NCI-H146 treated with DMSO at 0.1 percent for 48 hours (cell line): ENCODE data around the gene HVCN1.
A peak's percentile ranks its signal among the peaks of the same experiment; 100 is the strongest.
"Not testable (repeated sequence)": the region's sequence is repeated elsewhere in the genome, so short reads cannot be mapped to it uniquely, and the experiment has no call there.

Source experiments
- DNase-seq: peaks from one replicate; lab custom pipeline; 2025; ENCODE audit not compliant: unreplicated experiment; lab: John Stamatoyannopoulos, UW

Gene HVCN1, protein sequence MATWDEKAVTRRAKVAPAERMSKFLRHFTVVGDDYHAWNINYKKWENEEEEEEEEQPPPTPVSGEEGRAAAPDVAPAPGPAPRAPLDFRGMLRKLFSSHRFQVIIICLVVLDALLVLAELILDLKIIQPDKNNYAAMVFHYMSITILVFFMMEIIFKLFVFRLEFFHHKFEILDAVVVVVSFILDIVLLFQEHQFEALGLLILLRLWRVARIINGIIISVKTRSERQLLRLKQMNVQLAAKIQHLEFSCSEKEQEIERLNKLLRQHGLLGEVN

DNA sequence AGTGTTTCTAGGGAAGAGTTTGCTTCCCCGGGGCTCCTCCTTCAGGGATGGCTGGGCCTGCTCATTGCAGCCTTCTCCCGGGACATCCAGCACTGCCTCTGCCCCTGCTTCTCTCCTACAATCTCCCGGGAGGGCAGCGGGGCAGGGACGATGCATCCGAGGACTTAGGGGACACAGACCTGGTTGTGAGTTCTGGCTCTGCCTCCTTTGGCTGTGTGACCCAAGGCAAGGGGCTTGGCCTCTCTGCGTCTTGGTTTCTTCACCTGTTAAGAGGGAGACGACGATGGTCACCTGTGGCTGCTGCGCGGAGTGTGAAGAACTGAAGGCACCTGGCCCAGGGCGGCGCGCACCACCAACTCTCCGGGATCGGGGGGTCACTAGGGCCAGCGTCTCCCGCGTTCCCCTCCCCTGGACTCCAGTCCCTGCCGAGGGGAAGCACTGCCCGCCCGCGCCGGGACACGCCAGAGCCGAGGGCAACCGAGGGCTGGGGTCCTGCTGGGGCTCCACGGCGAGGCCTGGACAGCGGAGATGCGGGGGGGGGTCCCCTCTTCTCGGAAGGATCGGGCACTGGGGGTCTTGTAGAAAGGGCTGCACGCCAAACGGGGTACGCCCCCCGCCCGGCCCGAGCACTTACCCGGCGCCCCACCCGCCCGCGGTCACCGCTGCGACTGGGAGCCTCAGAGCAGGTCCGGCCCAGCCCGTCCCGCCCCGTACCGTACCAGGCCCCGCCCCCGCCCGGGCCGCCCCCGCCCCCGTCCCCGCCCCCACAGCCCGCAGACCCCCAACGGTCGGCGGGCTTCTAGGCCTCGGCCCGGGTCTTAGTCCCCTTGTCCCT lies at the start of gene HVCN1:
Gene HVCN1 (minus strand): TSS at position 670 of the 835 bp plus-strand sequence. CDS start 5,870 bp downstream, outside the sequence.
- no peak for DNase-seq

DNA sequence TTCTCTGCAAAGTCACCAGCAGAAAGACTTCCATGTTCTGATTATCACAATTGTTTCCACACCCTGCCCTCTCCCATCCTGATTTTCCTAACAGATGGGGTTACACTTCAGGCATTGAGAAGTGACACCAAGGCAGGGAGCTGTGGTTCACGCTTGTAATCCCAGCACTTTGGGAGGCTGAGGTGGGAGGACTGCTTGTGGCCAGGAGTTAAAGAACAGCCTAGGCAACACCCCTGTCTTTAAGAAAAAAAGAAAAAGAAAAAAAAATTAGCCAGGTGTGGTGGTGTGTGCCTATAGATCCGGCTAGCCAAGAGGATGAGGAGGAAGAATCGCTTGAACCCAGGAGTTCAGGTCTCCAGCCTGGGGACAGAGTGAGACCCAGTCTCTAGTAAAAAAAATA lies 48.6 kb upstream of the HVCN1 start:
- no peak for DNase-seq

DNA sequence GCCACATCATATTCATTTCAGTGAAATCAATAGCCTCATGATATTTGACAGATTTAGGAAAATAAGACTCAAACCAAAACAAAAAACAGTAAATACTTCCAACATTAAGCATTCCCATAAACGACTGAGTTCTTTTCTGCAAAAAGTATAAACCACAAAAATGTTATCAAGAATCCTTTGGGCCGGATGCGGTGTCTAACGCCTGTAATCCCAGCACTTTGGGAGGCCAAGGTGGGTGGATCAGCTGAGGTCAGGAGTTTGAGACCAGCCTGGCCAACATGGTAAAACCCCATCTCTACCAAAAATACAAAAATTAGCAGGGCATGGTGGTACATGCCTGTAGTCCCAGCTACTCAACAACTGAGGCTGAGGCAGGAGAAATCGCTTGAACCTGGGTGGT lies 48.1 kb upstream of the HVCN1 start:
- not testable (repeated sequence) for DNase-seq

DNA sequence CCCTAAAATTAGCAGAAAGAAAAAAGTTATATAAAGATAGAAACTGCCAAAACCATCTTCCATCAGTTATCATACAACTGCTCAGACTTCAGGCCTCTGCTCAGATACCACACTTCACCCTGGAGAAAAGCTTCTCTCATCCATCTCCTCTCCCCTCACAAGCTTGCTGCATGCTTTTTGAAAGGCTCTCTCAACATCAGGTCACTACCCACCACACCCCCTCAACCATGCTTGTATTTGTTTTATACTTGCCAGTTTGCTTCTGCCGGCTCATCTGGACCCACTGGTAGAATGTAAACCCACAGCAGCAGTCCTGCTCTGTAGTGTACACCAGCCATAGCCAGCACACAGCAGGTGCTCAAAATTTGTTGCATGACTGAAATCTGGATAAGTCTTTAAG lies 45.0 kb upstream of the HVCN1 start:
- DNase-seq, result no peak

DNA sequence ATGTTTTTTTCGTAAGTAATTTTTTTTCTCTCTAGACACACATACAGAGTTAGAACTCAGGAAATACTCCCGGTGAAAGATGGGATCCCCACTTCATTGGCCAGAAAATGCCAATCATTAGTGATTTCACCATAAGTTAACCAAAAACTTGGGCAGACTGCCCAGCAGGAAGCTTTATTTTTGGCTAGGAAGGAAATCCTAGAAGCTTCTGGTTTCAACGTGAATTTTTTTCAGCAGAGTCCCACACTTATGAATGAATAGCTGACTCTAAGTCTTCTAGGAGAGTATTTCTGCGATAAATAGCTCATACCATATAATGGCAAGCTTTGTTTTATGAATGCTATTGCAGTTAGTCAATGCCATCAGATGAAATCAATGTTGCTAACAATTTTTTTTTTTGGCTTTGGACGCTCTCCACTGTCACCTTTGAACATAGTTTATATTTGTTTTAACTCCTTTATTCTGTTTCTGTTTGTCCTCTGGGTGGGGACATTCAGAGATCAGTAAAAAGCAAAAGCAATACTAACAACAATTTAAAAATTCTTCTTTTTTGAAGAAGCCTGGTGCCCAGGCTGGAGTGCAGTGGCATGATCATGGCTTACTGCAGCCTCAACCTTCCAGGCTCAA lies 44.3 kb upstream of the HVCN1 start:
- DNase-seq, result no peak

DNA sequence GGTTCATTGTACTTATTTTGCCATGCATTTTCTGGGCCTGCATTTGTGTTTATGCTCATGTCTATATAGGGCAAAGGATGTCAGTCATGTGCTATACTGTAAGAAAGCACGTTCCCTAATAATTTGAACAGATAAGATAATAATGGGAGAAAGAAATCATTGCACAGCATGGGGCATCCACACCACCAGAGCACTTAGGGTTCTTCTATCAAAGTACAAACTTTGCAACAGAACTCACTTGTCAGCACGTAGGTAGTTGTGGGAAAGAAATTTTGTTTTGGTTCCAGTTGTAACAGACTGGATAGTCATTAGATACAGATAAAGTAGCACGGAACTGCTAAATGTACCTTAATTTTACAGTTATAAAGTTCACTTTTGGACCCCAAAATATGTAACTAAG lies 43.7 kb upstream of the HVCN1 start:
- no peak for DNase-seq

DNA sequence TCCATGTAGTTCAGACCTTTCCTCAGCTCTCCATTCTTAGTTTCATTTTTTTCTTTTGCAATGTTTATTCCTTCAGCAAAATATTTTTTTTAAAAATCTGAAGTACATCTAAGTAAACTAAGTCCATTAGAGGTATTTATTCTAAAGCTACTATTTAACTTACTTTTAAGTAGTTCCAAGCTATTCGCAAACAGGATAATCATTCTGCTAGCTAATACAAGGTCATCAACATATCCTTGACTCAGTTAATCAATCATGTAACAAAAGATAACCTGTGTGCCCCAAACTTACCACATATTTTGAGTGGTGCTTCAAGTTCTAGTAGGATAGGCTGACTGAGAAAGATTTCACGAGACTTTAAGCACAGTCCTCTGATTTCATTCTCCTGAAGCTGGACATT lies 42.6 kb upstream of the HVCN1 start:
- DNase-seq, result no peak

DNA sequence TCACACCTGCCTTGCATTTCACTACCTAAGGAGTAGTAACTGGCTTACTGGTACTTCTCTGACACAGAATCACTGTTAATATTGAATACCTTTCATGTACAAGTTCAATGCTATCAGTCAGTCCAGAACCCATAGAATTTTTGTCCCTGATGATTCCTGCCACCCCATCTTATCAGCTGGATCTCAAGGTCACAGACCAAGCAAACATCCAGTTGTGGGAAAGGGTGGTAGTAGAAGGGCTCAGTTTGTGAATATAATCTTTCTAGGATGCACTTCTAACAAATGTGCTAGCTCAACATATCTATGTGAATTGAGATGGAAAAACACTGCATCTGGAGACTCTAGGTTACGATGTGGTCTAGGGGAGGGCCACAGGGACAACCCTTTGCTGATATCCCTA lies 39.7 kb upstream of the HVCN1 start:
- DNase-seq, result no peak

DNA sequence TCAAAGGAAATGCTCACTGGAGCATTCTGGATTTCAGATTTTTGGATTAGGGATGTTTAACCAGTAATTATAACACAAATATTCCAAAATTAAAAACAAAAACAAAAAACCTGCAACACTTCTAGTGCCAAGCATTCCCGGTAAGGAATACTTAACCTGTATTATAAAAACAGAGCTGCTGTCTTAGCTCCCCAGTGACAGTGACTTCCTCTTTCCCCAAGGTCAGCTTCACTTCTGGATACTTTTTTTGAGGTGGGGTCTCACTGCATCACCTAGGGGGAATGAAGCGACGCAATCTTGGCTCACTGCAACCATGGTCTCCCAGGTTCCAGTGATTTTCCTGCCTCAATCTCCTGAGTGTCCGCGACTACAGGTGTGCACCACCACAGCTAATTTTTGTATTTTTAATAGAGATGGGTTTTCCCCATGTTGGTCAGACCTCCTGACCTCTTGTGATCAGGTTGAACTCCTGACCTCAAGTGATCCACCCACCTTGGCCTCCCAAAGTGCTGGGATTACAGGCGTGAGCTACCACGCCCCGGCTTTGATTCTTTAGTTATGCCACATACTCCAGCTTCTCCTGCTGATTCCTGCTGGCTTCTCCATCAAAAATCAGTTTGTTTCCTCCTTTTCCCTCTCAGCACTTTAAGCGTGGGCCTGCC lies 37.9 kb upstream of the HVCN1 start:
- DNase-seq, result no peak

DNA sequence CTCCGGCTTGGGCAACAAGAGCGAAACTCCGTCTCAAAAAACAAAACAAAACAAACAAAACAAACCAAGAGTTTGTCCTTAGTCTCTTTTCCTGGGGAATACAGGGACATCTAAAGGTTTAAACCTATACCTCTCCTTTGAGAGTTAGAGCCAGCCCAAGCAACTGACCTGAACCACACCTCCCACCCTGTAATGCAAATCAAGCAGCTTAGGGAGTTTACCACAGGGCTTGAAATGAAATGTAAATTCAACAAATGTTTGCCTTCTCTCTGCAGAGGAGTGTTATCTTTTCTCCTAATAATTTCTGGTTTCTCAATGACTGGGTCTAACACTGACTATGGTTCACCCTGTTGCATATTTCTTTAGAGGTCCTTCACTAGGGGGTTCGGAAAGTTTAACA lies 37.1 kb upstream of the HVCN1 start:
- no peak for DNase-seq

DNA sequence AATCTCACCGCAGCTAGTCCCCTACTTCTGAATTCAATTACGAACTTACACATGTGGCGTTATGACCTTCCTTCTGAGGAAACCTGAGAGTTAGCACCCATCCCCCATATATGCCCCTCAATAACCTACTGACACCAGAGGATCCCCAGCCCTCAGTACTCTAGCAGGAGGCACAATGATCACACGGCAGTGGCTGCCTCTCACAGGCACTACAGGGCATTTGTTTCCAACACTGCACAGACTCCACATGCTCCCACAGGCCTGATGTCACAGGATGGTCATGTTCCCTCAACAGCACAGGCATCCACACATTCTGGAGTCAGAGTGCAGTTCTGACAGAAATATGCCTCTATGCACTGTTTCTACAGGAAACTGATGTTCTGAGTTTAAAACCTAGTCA lies 36.4 kb upstream of the HVCN1 start:
- no peak for DNase-seq

DNA sequence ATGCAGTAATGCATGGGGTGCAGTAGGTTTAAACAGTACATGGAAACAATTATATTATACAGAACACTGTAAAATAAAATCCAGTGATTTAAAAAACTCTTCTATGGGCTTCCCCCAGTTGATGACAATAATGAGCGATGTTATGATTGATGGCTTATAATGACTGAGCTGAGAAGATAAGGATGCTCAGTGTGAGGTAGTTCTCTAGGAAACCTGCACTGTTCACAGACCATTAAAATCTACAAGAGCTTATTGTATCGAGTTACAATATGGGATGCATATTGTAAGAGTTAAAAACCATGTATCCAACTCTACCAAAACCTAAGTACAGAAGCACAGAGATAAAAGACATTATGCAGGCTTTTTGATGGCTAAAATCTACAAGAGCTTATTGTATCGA lies 34.0 kb upstream of the HVCN1 start:
- DNase-seq, result not testable (repeated sequence)

DNA sequence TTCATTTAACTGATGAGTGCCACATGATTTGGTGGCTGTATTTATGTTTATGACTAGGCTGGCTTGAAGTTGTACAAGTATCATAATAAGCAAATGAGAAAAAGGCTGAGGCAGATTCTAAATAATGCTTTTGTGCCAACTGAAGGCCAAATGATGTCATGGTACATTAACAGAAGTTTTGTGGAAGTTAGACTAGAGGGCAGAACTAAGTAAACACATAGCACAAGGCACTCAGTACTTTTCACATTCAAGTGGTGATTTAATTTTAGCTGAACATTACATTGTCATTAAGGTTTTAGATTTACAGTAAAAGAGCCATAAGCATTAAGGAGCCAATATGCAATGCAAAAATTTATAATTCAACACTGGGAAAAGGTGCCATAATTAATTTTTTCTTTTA lies 32.7 kb upstream of the HVCN1 start:
- no peak for DNase-seq

DNA sequence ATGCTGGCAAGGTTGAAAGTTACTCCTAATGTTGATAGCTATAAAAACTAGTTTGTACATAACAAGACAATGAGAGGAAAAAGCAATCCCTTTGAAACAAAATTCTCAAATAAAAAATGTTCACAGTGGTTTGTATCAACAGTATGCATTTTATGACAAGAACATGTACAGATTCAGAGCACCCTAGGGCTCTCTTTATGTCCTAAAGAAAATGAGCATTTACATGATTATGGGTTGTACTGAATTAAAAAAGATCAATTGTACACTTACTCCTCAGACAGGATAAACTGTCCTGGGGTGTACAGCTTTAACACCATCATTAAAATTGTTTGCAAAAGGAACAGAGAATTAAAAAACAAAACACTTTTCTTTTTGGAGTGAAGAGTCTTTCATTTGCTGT lies 31.6 kb upstream of the HVCN1 start:
- DNase-seq, result no peak

DNA sequence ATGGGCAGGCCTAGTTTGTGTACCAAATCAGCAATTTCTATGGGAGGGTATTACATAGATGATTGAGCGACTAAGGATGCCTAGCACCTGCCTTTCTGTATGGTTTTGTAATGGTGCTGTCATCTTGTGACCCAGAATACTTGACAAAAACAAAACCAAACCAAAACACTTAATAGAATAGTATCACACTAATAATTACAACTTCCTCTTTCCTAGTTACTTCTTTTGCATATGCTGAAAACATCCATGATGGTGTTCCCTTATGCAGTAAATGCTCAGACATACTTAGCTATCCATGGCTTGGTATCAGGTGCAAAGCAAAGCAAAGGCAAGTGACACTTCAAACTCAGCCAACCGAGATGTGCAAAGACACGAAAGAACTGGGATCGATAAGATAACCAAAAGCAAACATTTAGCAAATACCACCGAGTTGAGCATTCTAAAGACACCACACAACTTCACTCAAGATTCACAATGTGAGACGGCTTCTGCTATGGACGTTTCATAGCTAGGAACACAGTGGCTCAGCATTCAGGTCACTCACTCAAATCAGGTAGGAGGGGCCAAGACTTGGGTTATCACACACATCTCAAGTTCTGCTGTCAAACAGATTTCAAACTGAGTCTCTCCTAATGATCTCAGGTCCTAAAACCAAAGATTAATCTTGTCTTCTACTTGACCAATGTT lies 29.4 kb upstream of the HVCN1 start:
- DNase-seq, result no peak

DNA sequence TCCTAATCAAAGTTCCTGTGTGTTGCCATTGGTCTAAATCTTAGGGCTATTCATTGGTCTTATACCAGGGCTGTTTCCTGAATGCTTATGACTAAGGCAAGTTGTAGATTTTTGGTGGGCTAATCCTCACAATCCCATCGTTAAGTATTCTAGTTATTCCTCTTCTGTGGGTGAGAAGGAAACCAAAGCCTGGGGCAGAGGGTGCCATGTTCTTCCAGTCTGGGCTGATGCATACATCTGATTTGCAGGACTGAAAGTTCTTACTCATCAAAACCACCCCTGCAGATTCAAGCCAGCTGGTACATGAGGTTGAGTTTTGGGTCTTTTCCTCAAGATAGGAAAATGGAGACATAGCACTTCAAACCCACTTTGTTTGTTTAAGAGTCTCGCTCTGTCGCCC lies 28.1 kb upstream of the HVCN1 start:
- DNase-seq, result no peak

DNA sequence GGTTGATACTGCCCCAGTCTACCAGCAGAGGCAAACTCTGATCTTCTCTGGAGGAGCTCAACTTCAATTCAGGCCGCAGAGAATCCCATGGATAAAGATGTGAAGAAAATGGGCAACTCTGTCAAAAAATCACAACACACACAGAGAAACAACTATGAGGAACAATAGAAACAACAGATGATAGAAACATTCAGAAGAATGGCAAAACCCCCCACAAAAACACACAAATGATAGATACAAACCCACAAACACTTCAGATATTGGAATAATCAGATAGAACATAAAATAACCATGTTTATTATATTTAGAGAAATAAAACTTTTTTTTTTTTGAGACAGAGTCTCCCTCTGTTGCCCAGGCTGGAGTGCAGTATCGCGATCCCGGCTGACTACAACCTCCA lies 20.0 kb upstream of the HVCN1 start:
- DNase-seq, result no peak

DNA sequence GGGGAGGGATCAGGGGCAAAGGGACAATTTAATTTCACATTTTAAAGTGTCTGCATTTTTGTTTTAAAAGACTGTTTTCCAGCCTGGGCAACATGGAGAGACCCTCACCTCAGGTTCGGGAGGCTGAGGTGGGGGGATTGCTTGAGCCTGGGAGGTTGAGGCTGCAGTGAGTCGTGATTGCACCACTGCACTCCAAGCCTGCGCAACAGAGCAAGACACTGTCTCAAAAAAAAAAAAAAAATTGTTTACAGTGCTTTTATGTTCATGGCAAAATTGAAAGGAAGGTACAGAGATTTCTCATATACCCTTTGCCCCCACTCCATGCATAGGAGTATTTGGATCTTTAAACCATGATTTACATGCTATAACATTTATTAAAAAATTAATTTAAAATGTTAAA lies 16.4 kb upstream of the HVCN1 start:
- no peak for DNase-seq

DNA sequence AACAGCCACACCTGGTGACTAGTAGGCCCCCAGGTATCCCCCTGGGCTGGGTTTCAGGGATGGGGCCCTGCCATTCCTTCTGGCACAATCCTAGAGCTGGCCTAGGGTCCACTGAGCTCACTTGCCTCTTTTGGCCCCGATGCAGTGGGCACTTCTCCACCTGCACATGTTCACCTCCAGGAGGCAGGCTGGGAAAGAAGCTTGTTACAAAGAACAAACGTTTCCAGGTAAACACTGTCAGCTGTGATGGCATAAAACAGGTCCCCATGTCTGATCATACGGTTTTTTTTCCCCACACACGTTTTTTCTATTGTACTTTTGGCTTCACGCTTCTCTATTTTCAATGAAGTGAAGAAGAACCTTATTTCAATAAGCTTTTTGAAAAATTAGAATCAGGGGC lies 15.8 kb upstream of the HVCN1 start:
- DNase-seq, result peak; percentile 31

DNA sequence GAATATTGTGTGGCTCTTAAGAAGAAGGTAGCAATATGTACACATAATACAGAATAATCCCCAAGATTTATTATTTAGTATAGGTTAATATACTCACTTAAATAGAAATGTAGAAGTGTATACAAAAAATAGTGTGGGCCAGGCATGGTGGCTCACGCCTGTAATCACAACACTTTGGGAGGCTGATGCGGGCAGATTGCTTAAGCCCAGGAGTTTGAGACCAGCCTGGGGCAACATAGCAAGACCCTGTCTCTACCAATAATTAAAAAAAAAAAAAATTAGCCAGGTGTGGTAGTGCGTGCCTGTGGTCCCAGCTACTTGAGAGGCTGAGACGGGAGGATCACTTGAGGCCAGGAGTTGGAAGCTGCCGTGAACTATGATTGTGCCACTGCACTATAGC lies 15.3 kb upstream of the HVCN1 start:
- no peak for DNase-seq

DNA sequence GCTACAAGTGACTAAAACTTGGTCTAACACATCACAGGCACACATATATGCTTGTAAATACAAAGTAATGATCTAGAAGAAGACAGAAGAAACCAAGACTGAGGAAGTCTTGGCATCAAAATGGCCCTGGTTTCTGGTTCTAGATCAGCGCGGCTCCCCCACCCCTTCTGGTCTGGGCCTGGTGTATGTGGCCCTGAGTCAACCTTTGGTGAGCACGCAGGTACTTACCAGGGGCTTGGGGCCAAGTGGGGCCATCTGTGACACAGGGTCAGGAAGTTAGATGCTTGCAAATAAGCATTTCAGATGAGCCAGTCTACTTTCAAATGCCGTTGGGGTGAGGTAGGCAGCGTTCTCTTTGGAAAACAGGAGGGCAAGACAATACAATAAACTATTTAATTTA lies 13.2 kb upstream of the HVCN1 start:
- DNase-seq, result no peak
